IPS DF 6.9 (cell line): Measurements from ENCODE around the gene EVL.
"Not testable (repeated sequence)": the region's sequence is repeated elsewhere in the genome, so short reads cannot be mapped to it uniquely, and the experiment has no call there.

Experiments used
- DNase-seq: peaks from one replicate; pipeline ENCODE4 v3.0.0-alpha.2; 2013; ENCODE audit warnings: low read depth, low spot score
- H3K27ac ChIP-seq: one replicate; pipeline ENCODE4 v1.5.1; 2013; ENCODE audit warnings: low read length, control low read depth
- H3K27me3 ChIP-seq: 2 replicates; pipeline ENCODE4 v1.6.1; 2013; ENCODE audit warnings: mild to moderate bottlenecking, low read length; ENCODE audit not compliant: control insufficient read depth, insufficient read depth
- H3K36me3 ChIP-seq: 2 replicates; pipeline ENCODE4 v1.6.1; 2013; ENCODE audit warnings: low read length; ENCODE audit not compliant: control insufficient read depth, insufficient read depth
- H3K4me1 ChIP-seq: 2 replicates; pipeline ENCODE4 v1.6.1; 2013; ENCODE audit warnings: low read length; ENCODE audit not compliant: control insufficient read depth, insufficient read depth
- H3K4me3 ChIP-seq: 2 replicates; pipeline ENCODE4 v1.5.1; 2013; ENCODE audit warnings: mild to moderate bottlenecking, low read length
- H3K9me3 ChIP-seq: 2 replicates; pipeline ENCODE4 v1.6.1; 2013; ENCODE audit warnings: low read length, inconsistent platforms; ENCODE audit not compliant: control insufficient read depth, insufficient read depth
- WGBS: extraction: QIAGEN DNeasy Blood & Tissue Kit; methylation state at CpG from one replicate; pipeline ENCODE4 v1.1.7; 2013; ENCODE audit warnings: mixed read lengths, missing lambda C conversion rate; ENCODE audit not compliant: insufficient read length, insufficient coverage; 5-methylcytosine and 5-hydroxymethylcytosine counted together

The EVL gene

DNA sequence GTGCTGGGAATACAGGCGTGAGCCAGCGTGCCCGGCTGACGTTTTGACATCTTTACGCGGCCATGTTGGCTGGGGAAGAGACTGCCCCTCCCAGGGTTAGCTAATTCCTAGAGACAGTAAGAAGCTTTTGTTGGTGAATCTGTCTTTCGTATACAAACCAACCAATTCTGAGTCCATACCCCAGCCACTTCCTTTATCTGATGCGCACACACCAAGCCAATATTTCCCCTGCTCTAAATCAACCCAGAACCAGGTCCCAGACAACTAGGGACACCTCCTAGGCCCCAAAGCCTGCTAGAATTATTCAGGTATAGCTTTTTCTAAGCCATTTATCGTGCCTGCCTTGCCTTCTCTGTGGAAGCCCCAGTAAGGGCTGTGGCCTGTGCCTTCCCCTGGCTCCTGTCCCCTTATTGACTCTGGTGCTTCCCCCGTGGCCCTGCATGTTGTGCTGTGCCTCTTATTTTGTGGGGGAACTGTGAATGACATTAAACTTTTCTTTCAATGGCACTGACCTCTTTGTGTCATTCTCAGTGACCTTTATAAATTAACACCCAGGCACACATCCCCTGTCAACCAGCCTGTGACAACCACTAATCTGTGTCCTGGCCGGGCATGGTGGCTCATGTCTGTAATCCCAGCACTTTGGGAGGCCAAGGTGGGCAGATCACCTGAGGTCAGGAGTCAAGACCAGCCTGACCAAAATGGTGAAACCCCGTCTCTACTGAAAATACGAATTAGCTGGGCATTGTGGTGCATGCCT, 10.7 kb upstream of the EVL start:
- no CpG with 5 or more reads among the region's 13 CpGs for WGBS
- H3K4me1 ChIP-seq = no peaks in the 10 kb centered on the region

DNA sequence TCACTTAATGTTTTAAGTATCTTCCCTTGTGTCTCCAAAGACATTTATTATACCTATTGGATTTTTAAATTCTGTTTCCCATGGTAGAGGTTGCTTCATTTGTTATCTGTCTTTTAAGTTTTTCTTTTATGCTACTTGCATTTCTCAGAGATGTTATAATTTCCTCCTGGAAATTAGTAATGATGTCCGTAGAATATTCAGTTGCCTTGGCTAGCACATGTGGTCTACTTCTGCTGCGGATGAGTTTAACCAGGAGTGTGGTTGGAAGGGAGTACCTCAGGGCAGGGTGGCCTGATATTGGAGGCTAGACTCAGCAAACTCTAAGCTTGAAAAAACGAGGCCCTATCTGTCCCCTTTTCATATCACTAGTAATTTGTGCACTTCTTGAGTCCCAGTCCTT, 8.8 kb upstream of the EVL start:
- no CpG with 5 or more reads among the region's 3 CpGs for WGBS
- no peak overlapping the region for H3K27ac ChIP-seq

More for the DNA sequence above, 10.7 kb upstream of the EVL start:
- no peaks in the 10 kb centered on the region for H3K9me3 ChIP-seq
- H3K36me3 ChIP-seq = no peaks in the 10 kb centered on the region
- DNase-seq = no peak
- no peak overlapping the region for H3K4me3 ChIP-seq
- H3K27me3 ChIP-seq = no peaks in the 10 kb centered on the region
- H3K27ac ChIP-seq = no peak overlapping the region

DNA sequence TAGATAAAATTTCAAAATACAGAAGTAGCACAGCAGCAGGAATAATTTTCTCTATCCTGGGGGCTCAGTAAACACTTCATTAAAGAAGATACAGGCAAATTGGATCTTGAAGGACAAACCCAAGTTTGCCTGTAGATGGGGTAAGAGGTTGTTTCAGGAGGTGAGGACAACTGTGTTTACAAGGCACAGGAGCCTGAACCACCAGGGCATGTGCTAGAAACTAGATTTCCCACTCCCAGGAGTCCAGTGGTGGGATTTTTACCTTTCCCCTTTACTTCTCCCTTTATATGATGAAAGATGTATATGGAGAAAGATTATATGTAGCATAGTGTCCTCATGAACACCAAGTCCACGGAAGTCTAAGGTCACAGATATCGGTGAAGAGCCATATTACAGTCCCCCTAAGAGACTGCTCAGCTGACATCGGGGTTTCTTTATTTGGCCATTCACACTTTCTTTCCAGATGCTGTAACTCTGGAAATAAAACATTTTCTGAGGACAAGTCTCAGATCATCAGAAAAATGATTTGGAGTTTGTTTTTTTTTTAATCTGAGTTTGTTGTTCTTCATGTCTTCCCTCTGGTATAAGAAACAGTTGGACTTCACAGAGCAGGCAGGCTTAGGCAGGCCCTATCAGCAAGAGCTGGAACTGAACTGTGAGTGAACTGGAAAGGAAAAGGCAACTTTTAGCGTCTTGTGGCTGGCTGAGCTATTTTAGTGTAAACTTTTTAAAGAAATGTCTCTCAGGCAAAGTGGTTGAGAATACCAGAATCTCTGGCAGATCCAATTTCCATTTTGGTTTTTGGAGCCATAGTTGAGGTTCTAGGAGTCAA, 8.0 kb upstream of the EVL start:
- WGBS = no CpG with 5 or more reads among the region's 4 CpGs
- Histone ChIP-seq H3K4me1 (no peaks in the 10 kb centered on the region), H3K27ac (no peak overlapping the region), H3K9me3 (no peaks in the 10 kb centered on the region), H3K4me3 (no peak overlapping the region), H3K27me3 (no peaks in the 10 kb centered on the region), H3K36me3 (no peaks in the 10 kb centered on the region)
- DNase-seq = no peak

More for the DNA sequence above, 8.8 kb upstream of the EVL start:
- Histone ChIP-seq H3K9me3 (no peaks in the 10 kb centered on the region), H3K36me3 (no peaks in the 10 kb centered on the region), H3K27me3 (no peaks in the 10 kb centered on the region), H3K4me1 (no peaks in the 10 kb centered on the region), H3K4me3 (no peak overlapping the region)
- DNase-seq = no peak

DNA sequence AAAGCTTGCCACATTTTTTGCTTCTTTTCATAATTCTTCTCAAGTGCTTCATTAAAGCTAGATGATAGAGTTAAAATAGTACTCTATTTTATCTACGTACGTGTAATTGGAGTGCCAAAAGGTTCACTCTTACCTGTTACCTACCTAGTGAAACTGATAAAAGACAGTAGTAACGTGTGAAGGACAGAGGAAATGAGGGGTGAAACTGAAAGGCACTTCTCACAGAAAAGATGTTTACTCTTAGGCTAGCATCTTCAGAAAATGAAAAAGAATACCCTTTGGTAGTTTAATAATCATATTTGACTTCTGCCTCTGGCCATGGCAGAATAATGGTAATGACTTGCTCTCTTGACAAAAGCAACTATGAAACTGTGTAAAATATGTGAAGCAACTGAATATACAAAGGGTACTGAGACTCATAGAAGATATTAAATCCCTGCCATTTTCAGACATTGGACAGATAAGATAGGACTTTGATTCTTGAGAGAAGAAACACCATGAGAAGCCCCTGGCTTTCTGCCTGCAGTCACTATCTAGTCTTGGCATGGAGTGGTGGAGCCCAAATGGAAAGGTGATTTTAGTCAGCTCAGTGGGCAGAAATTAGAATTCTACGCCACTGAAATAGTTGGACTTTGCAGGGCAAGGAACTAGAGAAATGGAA, 6.3 kb upstream of the EVL start:
- Histone ChIP-seq H3K27ac (no peak overlapping the region), H3K4me1 (no peaks in the 10 kb centered on the region), H3K36me3 (no peaks in the 10 kb centered on the region), H3K4me3 (no peak overlapping the region), H3K9me3 (no peaks in the 10 kb centered on the region), H3K27me3 (no peaks in the 10 kb centered on the region)
- WGBS = no CpG with 5 or more reads among the region's 4 CpGs
- DNase-seq = no peak

DNA sequence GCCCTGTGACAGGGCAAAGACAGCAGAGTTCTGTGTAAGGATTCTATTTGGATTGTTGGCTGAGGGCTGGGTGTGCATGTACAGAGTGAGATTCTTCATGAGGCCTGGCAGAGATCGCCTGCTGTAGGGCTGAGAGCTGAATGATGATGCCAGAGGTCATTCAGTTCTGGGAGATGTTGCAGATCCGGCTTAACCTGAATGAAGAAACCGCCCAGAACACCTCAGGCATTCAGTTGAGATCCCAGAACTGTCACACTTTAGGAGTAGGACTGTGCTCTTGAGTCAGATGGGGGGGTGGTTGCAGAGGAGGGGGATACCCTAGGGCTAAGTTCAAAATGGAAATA, 5.8 kb upstream of the EVL start:
- H3K4me1 ChIP-seq = no peaks in the 10 kb centered on the region
- no peak overlapping the region for H3K4me3 ChIP-seq
- H3K27me3 ChIP-seq = no peaks in the 10 kb centered on the region
- no peaks in the 10 kb centered on the region for H3K9me3 ChIP-seq
- no peaks in the 10 kb centered on the region for H3K36me3 ChIP-seq
- DNase-seq = no peak
- no peak overlapping the region for H3K27ac ChIP-seq
- WGBS = no CpG with 5 or more reads among the region's 3 CpGs

DNA sequence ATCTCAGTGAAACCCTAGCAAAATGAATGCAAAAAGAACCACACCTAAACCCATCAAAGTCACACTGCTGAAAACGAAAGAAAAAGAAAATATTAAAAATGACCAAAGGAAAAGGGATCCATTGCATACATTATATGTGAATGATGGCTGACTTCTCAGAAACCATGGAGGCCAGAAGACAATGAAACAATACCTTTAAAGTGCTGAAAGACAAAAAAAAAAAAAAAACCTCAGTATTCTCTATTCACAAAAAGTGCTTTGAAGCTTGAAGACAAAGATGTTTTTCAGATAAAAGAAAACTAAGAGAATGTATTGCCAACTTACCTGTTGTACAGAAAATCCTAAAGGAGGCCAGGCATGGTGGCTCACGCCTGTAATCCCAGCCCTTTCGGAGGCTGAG, 4.5 kb upstream of the EVL start:
- Histone ChIP-seq H3K36me3 (no peaks in the 10 kb centered on the region), H3K27me3 (no peaks in the 10 kb centered on the region), H3K4me1 (no peaks in the 10 kb centered on the region), H3K27ac (no peak overlapping the region), H3K9me3 (no peaks in the 10 kb centered on the region), H3K4me3 (no peak overlapping the region)
- WGBS = no CpG with 5 or more reads among the region's 3 CpGs
- DNase-seq = no peak

DNA sequence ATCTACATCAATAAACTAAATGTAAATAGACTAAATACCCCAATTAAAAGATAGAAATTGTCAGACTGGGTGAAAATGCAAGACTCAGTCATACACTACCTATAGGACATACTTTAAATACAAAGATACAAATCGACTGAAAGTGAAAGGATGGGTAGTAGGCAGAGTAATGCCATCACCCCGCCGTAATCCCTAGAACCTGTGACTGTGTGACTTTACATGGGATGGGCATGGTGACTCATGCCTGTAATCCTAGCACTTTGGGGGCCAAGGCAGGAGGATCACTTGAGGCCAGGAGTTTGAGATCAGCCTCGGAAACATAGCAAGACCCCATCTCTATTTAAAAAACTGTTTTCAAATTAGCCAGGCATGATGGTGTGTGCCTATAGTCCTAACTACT, 2.6 kb upstream of the EVL start:
- Histone ChIP-seq H3K4me1 (no peaks in the 10 kb centered on the region; the same call in 1 of the 2 replicates), H3K9me3 (no peaks in the 10 kb centered on the region), H3K27me3 (no peaks in the 10 kb centered on the region), H3K27ac (no peak overlapping the region), H3K4me3 (no peak overlapping the region), H3K36me3 (no peaks in the 10 kb centered on the region)
- DNase-seq = no peak
- WGBS = no CpG with 5 or more reads among the region's 4 CpGs

DNA sequence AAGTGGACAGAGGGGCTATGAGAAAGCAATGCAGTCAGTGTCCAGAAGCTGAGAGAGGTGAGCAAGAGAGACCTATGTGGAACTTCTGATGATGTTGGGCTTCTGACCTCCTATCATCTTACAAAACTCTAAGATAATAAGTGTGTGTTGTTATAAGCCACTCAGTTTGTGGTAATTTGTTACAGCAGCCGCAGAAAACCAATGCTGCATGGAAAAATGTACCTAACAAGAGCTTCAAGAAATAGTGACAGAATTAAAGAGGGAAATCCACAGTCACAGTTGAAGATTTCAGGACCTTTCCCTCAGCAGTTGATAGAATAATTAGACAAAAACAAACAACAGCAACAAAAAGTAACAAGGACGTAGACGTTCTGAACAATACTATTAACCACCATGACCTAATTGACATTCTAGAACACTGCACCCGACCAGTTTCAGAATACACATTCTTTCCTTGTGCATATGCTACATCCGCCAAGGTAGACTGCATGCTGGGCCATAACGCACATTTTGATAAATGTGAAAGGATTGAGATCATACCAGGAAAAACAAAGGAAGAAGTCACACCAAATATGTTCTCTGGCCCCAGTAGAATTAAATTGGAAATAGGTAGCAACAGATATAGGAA, 1.8 kb upstream of the EVL start:
- no peaks in the 10 kb centered on the region for H3K27me3 ChIP-seq
- H3K4me3 ChIP-seq = no peak overlapping the region
- H3K9me3 ChIP-seq = no peaks in the 10 kb centered on the region
- H3K27ac ChIP-seq = no peak overlapping the region
- WGBS = no CpG with 5 or more reads among the region's 6 CpGs
- no peak for DNase-seq
- H3K36me3 ChIP-seq = no peaks in the 10 kb centered on the region
- no peaks in the 10 kb centered on the region; the same call in 1 of the 2 replicates for H3K4me1 ChIP-seq

DNA sequence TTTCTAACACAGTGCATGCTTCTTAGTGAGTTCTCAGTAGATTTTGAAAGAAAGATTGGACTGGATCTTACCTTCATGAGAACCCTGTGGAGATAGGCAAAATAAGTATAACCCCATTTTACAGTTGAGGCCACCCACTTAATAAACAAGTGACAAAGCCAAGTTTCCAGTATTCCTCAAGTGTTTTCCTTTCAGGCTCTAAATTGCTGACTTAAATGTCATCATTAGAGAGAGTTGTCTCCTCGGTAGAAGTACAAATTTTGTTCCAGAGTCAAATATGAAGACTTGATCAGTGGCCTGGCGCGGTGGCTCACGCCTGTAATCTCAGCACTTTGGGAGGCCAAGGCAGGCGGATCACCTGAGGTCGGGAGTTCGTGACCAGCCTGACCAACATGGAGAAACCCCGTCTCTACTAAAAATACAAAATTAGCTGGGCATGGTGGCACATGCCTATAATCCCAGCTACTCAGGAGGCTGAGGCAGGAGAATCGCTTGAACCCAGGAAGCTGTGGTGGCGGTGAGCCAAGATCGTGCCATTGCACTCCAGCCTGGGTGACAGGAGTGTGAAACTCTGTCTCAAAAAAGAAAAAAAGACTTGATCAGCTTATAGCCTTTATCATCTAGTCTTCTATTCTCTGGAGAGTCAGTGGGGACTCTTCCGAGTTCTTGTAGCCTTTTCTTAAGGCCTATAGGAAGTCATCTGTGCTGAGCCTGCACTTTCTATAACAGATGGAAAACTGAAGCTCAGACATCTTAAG, 708 bp upstream of the EVL start:
- H3K9me3 ChIP-seq, H3K36me3 ChIP-seq, H3K27me3 ChIP-seq, DNase-seq, H3K4me1 ChIP-seq, H3K27ac ChIP-seq, H3K4me3 ChIP-seq: not testable (repeated sequence)
- no CpG with 5 or more reads among the region's 12 CpGs for WGBS
